Measurements from ENCODE around the gene ADTRP. TPM values are rescaled to one million over a fixed set of nuclear protein-coding genes. Genes with fewer than 3 reads are reported as not detected.

Gene ADTRP
- total and polyA plus RNA-seq, 9 donors = 0.12 to 0.80 (median 0.34) TPM; not detected in 5

GRCh38 chr6:11729076-11729475, 49.5 kb downstream of the ADTRP start:
- no peaks in the 10 kb centered on the region for H3K27me3 ChIP-seq
- no peak overlapping the region for H3K4me3 ChIP-seq
- no peak overlapping the region for H3K27ac ChIP-seq
- no peak for TF ChIP-seq EP300 (IDR thresholded peaks at IDR 0.05)
- TF ChIP-seq POLR2A (IDR thresholded peaks at IDR 0.05) = no peak
- no peak for TF ChIP-seq CTCF (IDR thresholded peaks at IDR 0.05)
- WGBS, 3 donors = 64 to 71% (median 69%) methylated on average over 8 of the region's 8 CpGs
- H3K36me3 ChIP-seq = no peaks in the 10 kb centered on the region
- no peak for DNase-seq
- peaks cover 2% of the 10 kb centered on the region for H3K4me1 ChIP-seq (ENCODE audit: insufficient read depth)
- intact Hi-C loops (cut with DNase I) = no loop called here
- H3K9me3 ChIP-seq = no peaks in the 10 kb centered on the region

DNA sequence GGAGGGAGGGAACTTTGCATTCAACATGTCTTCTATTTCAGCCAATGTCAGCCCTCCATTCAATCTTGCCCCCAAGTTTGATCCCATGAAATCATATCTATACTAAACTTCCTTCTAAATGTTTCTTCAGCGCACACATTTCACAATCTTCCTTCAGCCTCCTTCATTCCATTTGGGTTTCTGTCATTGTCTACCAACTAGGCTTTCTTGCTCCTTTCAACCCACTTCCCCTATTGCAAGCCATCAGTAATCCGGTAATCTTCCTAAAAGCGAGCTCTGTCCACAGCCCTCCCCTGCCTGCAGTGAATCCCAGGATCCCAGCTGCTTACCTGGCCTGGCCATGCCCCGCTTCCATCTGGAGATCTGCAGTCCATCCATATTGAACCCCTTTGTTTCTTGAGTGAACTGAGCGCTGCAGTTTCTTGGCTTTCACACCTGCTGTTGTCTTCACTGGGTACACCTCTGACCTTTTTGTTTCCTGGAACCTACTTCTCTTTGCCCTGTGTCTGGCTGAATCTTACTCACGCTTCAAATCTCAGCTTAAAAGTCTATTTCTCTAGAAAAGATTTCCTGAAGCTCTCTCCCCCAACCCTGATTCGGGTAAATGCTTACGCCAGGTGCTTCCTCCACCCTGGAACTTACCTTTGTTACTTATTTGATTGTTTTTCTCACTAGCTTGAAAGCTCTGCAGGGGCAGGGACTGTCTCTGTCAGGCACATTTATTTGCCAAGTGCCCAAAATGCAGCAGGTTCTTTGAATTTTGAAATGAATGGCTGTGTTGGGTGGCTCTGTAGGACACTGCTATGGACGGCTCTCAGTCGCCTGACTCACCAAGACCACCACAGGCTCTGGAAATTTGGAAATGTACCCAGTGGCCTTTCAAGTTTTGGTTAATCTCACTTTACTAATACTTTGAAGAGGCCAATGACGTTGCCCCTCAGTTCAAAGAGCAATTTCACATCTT, 50.3 kb downstream of the ADTRP start:
- Histone ChIP-seq H3K9me3 (no peaks in the 10 kb centered on the region), H3K36me3 (no peaks in the 10 kb centered on the region), H3K27ac (no peak overlapping the region), H3K4me1 (ENCODE audit: insufficient read depth) (peaks cover 2% of the 10 kb centered on the region), H3K4me3 (no peak overlapping the region), H3K27me3 (no peaks in the 10 kb centered on the region)
- 84 to 90% (median 88%) methylated on average over 11 of the region's 11 CpGs for WGBS, 3 donors
- intact Hi-C loops (cut with DNase I) = no loop called here
- no peak for TF ChIP-seq EP300 (IDR thresholded peaks at IDR 0.05)
- TF ChIP-seq CTCF (IDR thresholded peaks at IDR 0.05) = no peak
- no peak for TF ChIP-seq POLR2A (IDR thresholded peaks at IDR 0.05)
- no peak for DNase-seq

GRCh38 chr6:11727346-11727997, 51.1 kb downstream of the ADTRP start:
- 63 to 70% (median 65%) methylated on average over 3 of the region's 3 CpGs for WGBS, 3 donors
- no peak overlapping the region for H3K27ac ChIP-seq
- H3K9me3 ChIP-seq = no peaks in the 10 kb centered on the region
- no peak overlapping the region for H3K4me3 ChIP-seq
- no peaks in the 10 kb centered on the region for H3K27me3 ChIP-seq
- no peaks in the 10 kb centered on the region for H3K36me3 ChIP-seq
- peaks cover 2% of the 10 kb centered on the region for H3K4me1 ChIP-seq (ENCODE audit: insufficient read depth)
- TF ChIP-seq EP300 (IDR thresholded peaks at IDR 0.05) (no peak), CTCF (IDR thresholded peaks at IDR 0.05) (no peak), POLR2A (IDR thresholded peaks at IDR 0.05) (no peak)
- intact Hi-C loops (cut with DNase I) = no loop called here
- no peak for DNase-seq

- Histone ChIP-seq H3K4me1 (ENCODE audit: insufficient read depth) (no peaks in the 10 kb centered on the region), H3K27me3 (no peaks in the 10 kb centered on the region), H3K9me3 (no peaks in the 10 kb centered on the region), H3K36me3 (no peaks in the 10 kb centered on the region), H3K4me3 (no peak overlapping the region), H3K27ac (no peak overlapping the region)
- intact Hi-C loops (cut with DNase I) = no loop called here
- TF ChIP-seq POLR2A (IDR thresholded peaks at IDR 0.05) (no peak), CTCF (IDR thresholded peaks at IDR 0.05) (no peak), EP300 (IDR thresholded peaks at IDR 0.05) (no peak)
- no peak for DNase-seq
- WGBS, 3 donors = 93 to 97% (median 95%) methylated on average over 4 of the region's 4 CpGs
Measured at GRCh38 chr6:11724286-11724685, 54.3 kb downstream of the ADTRP start.

Data from ovary (tissue), 9 donors.